Measurements from ENCODE around the gene AUTS2. TPM values are rescaled to one million over a fixed set of nuclear protein-coding genes. Genes with fewer than 3 reads are reported as not detected.

AUTS2 gene
- total RNA-seq, 1 donor from 2014 or later: 125 TPM

- TF ChIP-seq CTCF (IDR thresholded peaks at IDR 0.05; ENCODE audit: unreplicated experiment): no peak
- H3K36me3 Mint-ChIP-seq (ENCODE audit: insufficient read depth): peaks cover 4% of the 10 kb centered on the region
- H3K27me3 Mint-ChIP-seq: no peaks in the 10 kb centered on the region
- no peak overlapping the region for H3K27ac Mint-ChIP-seq
- DNase-seq (ENCODE audit: low spot score, unreplicated experiment): no peak
- no peaks in the 10 kb centered on the region for H3K9me3 Mint-ChIP-seq (ENCODE audit: low read depth)
- no peak overlapping the region for H3K4me3 Mint-ChIP-seq (ENCODE audit: low read depth)
- H3K4me1 Mint-ChIP-seq (ENCODE audit: low read depth): peaks cover 37% of the 10 kb centered on the region
These were observed 311.9 kb downstream of the AUTS2 start for GRCh38 chr7:69910150-69910549.

GRCh38 chr7:69911337-69911736, 313.1 kb downstream of the AUTS2 start:
- Mint-ChIP-seq H3K4me3 (ENCODE audit: low read depth) (no peak overlapping the region), H3K27me3 (no peaks in the 10 kb centered on the region), H3K4me1 (ENCODE audit: low read depth) (peaks cover 31% of the 10 kb centered on the region), H3K36me3 (ENCODE audit: insufficient read depth) (peaks cover 4% of the 10 kb centered on the region), H3K27ac (no peak overlapping the region), H3K9me3 (ENCODE audit: low read depth) (no peaks in the 10 kb centered on the region)
- DNase-seq (ENCODE audit: low spot score, unreplicated experiment): no peak
- TF ChIP-seq CTCF (IDR thresholded peaks at IDR 0.05; ENCODE audit: unreplicated experiment): no peak

- DNase-seq (ENCODE audit: low spot score, unreplicated experiment): no peak
These were observed 313.9 kb downstream of the AUTS2 start for GRCh38 chr7:69912141-69912540.

GRCh38 chr7:69912846-69913245, 314.6 kb downstream of the AUTS2 start:
- Mint-ChIP-seq H3K4me3 (ENCODE audit: low read depth) (no peak overlapping the region), H3K4me1 (ENCODE audit: low read depth) (peaks cover 23% of the 10 kb centered on the region), H3K9me3 (ENCODE audit: low read depth) (no peaks in the 10 kb centered on the region), H3K27ac (no peak overlapping the region), H3K36me3 (ENCODE audit: insufficient read depth) (peaks cover 4% of the 10 kb centered on the region), H3K27me3 (no peaks in the 10 kb centered on the region)
- no peak for TF ChIP-seq CTCF (IDR thresholded peaks at IDR 0.05; ENCODE audit: unreplicated experiment)
- DNase-seq (ENCODE audit: low spot score, unreplicated experiment): no peak

More at GRCh38 chr7:69912141-69912540, 313.9 kb downstream of the AUTS2 start:
- Mint-ChIP-seq H3K36me3 (ENCODE audit: insufficient read depth) (peaks cover 4% of the 10 kb centered on the region), H3K4me3 (ENCODE audit: low read depth) (no peak overlapping the region), H3K4me1 (ENCODE audit: low read depth) (peaks cover 28% of the 10 kb centered on the region), H3K27ac (no peak overlapping the region), H3K9me3 (ENCODE audit: low read depth) (no peaks in the 10 kb centered on the region), H3K27me3 (no peaks in the 10 kb centered on the region)
- no peak for TF ChIP-seq CTCF (IDR thresholded peaks at IDR 0.05; ENCODE audit: unreplicated experiment)

GRCh38 chr7:69919426-69920111, 321.3 kb downstream of the AUTS2 start:
- Mint-ChIP-seq H3K27ac (peak overlapping the region; percentile 3), H3K9me3 (ENCODE audit: low read depth) (no peaks in the 10 kb centered on the region), H3K4me3 (ENCODE audit: low read depth) (no peak overlapping the region), H3K27me3 (no peaks in the 10 kb centered on the region), H3K4me1 (ENCODE audit: low read depth) (peaks cover 11% of the 10 kb centered on the region), H3K36me3 (ENCODE audit: insufficient read depth) (no peaks in the 10 kb centered on the region)
- no peak for DNase-seq (ENCODE audit: low spot score, unreplicated experiment)
- TF ChIP-seq CTCF (IDR thresholded peaks at IDR 0.05; ENCODE audit: unreplicated experiment): no peak
